ENCODE measurements around the gene RFNG. TPM values are rescaled to one million over a fixed set of nuclear protein-coding genes. Genes with fewer than 3 reads are reported as not detected.

Gene RFNG
- total and polyA plus RNA-seq, 12 donors = 21.2 to 78.0 (median 47.4) TPM

DNA sequence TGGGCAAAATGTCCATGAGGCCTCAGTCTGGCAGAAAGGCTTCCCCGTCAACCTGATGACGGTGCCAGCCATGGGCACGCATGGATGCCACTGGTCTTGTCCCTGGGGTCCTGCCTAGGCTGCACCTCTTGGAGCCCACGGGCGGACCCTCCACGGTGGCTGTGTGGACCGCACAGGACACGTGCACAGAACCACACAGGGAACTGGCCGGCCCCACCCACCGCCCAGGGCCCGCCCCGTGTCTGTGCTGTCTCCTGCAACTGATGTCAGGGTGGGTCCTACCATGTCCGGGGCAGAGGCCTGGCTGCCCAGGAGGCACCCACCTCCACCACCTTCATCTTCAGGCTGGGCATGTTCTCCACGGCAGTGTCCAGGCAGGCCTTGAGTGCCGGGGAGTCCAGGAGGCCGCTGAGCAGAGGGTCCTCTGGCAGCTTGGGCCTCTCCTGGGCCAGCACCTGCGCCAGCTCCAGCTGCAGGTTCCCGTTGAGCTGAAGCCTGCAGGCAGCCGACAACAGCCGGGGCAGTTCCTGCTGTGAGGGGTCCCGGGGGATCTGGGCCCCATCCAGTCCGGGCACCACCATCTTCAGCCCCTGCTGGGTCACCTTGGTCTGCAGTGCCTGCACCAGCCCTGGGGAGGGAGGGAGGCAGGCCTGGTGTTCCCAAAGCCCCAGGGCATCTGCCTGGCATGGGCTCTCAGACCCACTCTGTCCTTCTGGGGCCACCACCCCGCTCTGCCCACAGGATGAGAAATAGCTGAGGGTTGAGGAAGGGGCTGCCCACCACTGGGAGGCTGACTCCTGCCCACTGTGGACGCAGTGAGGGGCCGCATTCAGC is 34.5 kb upstream of the RFNG start:
- DNase-seq = no peak
- Histone ChIP-seq H3K27me3 (no peaks in the 10 kb centered on the region), H3K4me3 (no peak overlapping the region), H3K27ac (no peak overlapping the region), H3K4me1 (replicated peaks in 1 of 2) (no peaks in the 10 kb centered on the region), H3K36me3 (replicated peaks in 1 of 2) (peaks cover 0 to 97% of the 10 kb centered on the region in 2 donors), H3K9me3 (replicated peaks in 1 of 3) (no peaks in the 10 kb centered on the region)
- intact Hi-C loops (cut with DNase I) = no loop called here
- TF ChIP-seq POLR2A (IDR thresholded peaks at IDR 0.05) (no peak), CTCF (IDR thresholded peaks at IDR 0.05) (no peak)
- 85 to 91% (median 91%) methylated on average over 16 to 25 of the region's 25 CpGs; no CpG with 5 or more reads in 1 of the 4 donors for WGBS, 4 donors

- H3K9me3 ChIP-seq (replicated peaks in 1 of 3) = no peaks in the 10 kb centered on the region
- TF ChIP-seq POLR2A (IDR thresholded peaks at IDR 0.05) (no peak), CTCF (IDR thresholded peaks at IDR 0.05) (no peak)
- H3K4me1 ChIP-seq (replicated peaks in 1 of 2) = no peaks in the 10 kb centered on the region
- H3K36me3 ChIP-seq (replicated peaks in 1 of 2) = peaks cover 0 to 97% of the 10 kb centered on the region in 2 donors
- H3K27ac ChIP-seq = no peak overlapping the region
- H3K27me3 ChIP-seq = no peaks in the 10 kb centered on the region
- no peak overlapping the region for H3K4me3 ChIP-seq
- WGBS, 4 donors = 88 to 91% (median 89%) methylated on average over 22 to 49 of the region's 49 CpGs
- no peak for DNase-seq
- intact Hi-C loops (cut with DNase I) = no loop called here
Measured at GRCh38 chr17:82085031-82085861, 33.6 kb upstream of the RFNG start.

GRCh38 chr17:82084373-82085030 is 32.9 kb upstream of the RFNG start:
- intact Hi-C loops (cut with DNase I) = no loop called here
- Histone ChIP-seq H3K27me3 (no peaks in the 10 kb centered on the region), H3K9me3 (replicated peaks in 1 of 3) (no peaks in the 10 kb centered on the region), H3K27ac (no peak overlapping the region), H3K36me3 (replicated peaks in 1 of 2) (peaks cover 0 to 97% of the 10 kb centered on the region in 2 donors), H3K4me1 (replicated peaks in 1 of 2) (no peaks in the 10 kb centered on the region), H3K4me3 (no peak overlapping the region)
- WGBS, 4 donors = 83 to 95% (median 93%) methylated on average over 14 to 31 of the region's 31 CpGs
- TF ChIP-seq POLR2A (IDR thresholded peaks at IDR 0.05) = no peak
- TF ChIP-seq CTCF (IDR thresholded peaks at IDR 0.05) = no peak
- no peak for DNase-seq

Data from adrenal gland (tissue), 12 donors.